Measurements from ENCODE around the gene NEB. TPM values are rescaled to one million over a fixed set of nuclear protein-coding genes. Genes with fewer than 3 reads are reported as not detected.
A peak's percentile ranks its signal among the peaks of the same experiment; 100 is the strongest.
"Not testable (repeated sequence)": the region's sequence is repeated elsewhere in the genome, so short reads cannot be mapped to it uniquely, and the experiment has no call there.

NEB gene
- total RNA-seq, 2 donors from 2014 or later, result 61.1 to 136 TPM

DNA sequence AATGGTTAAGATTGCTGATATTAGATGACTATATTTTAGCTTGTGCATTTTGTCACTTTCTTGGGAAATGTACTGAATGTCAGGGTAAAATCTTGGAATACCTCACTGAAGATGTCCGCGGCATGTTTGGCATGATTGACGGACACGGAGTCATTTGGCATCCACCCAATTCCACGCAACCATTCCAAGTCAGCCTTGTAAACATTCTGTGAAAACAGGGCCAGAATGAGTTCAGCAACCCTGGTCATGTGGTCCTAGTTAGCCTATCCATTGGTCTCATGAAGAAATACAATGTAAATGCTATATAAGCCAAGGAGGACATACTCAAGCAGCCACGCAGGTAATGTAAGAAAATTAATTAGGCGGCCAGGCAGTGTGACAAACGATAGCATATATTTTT lies 165.1 kb downstream of the NEB start:
- Histone ChIP-seq H3K4me1 (no peaks in the 10 kb centered on the region), H3K27ac (peak overlapping the region in 1 of 2 donors; percentile 74), H3K4me3 (no peak overlapping the region), H3K9me3 (no peaks in the 10 kb centered on the region), H3K27me3 (no peaks in the 10 kb centered on the region), H3K36me3 (peaks cover 5% of the 10 kb centered on the region)
- DNase-seq (ENCODE audit: low spot score), result peak; percentile 58
- TF ChIP-seq, protein P1, sequence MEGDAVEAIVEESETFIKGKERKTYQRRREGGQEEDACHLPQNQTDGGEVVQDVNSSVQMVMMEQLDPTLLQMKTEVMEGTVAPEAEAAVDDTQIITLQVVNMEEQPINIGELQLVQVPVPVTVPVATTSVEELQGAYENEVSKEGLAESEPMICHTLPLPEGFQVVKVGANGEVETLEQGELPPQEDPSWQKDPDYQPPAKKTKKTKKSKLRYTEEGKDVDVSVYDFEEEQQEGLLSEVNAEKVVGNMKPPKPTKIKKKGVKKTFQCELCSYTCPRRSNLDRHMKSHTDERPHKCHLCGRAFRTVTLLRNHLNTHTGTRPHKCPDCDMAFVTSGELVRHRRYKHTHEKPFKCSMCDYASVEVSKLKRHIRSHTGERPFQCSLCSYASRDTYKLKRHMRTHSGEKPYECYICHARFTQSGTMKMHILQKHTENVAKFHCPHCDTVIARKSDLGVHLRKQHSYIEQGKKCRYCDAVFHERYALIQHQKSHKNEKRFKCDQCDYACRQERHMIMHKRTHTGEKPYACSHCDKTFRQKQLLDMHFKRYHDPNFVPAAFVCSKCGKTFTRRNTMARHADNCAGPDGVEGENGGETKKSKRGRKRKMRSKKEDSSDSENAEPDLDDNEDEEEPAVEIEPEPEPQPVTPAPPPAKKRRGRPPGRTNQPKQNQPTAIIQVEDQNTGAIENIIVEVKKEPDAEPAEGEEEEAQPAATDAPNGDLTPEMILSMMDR (IDR thresholded peaks at IDR 0.05), result no peak

DNA sequence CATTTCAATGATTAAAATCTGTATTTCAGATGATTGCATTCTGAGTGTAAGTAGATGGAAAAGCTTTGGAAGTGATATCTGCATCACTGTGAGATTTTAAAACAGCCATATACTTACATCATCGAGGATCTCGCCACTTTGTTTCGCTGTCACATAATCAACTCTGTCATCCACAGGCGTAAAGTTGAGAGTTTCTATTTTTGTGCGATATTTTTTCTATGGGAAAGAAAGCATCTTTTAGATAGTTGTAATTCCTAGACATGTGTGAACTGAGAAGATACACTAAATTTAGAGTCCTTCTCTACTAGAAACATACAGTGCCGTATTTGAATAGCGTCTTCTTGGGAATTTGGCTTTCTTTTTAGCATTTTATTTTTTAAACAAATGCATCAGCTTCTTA lies 165.8 kb downstream of the NEB start:
- no peak for DNase-seq (ENCODE audit: low spot score)
- Histone ChIP-seq H3K4me3 (no peak overlapping the region), H3K36me3 (peaks cover 5% of the 10 kb centered on the region), H3K9me3 (no peaks in the 10 kb centered on the region), H3K27ac (peak overlapping the region in 1 of 2 donors; percentile 74), H3K4me1 (no peaks in the 10 kb centered on the region), H3K27me3 (no peaks in the 10 kb centered on the region)
- TF ChIP-seq, protein P1 (IDR thresholded peaks at IDR 0.05), result no peak

DNA sequence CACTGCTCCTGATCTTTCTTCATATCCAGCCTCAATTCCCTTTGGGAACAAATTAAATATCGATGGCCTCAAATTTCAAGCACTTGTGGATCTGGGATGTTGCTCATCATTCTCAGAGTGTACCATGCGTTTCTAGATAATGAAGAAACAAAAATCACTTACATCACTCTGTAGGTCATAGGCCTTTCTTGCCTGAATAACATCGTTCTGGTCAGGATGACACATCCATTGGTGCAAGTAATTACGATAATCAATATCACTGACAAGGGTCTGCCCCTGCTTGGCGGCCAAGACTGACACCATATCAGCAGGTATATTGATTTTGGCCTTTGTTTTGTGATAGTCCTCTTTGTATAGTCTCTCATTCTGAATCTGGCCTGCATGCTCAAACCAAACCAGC lies 167.3 kb downstream of the NEB start:
- TF ChIP-seq, protein P1 (IDR thresholded peaks at IDR 0.05), result no peak
- no peaks in the 10 kb centered on the region for H3K27me3 ChIP-seq
- no peak overlapping the region for H3K27ac ChIP-seq
- H3K4me1 ChIP-seq, result no peaks in the 10 kb centered on the region
- H3K9me3 ChIP-seq, result no peaks in the 10 kb centered on the region
- no peak overlapping the region for H3K4me3 ChIP-seq
- no peak for DNase-seq (ENCODE audit: low spot score)
- peaks cover 5% of the 10 kb centered on the region for H3K36me3 ChIP-seq

DNA sequence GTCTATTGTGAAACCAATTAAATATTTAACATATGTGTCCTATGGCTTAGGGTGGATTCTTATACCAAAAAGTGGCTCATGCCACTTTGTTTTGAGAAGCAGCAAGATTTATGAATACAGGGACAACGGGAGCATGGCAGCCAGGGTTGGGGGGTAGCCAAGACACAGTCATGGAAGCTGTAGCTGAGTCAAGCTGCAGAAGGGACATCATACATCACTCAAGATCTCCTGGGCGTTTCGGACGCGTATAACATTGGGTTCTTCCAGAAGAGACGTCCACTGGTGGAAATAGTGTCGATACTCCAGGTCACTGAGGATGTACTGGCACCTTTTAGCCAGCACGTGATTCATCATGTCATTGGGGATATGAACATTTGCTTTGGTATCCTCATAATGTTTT lies 171.9 kb downstream of the NEB start:
- Histone ChIP-seq H3K36me3 (peaks cover 5% of the 10 kb centered on the region), H3K4me3 (no peak overlapping the region), H3K27me3 (no peaks in the 10 kb centered on the region), H3K4me1 (peaks cover 0 to 8% of the 10 kb centered on the region in 2 donors), H3K9me3 (no peaks in the 10 kb centered on the region), H3K27ac (no peak overlapping the region)
- no peak for DNase-seq (ENCODE audit: low spot score)
- TF ChIP-seq, protein P1 (IDR thresholded peaks at IDR 0.05), result no peak

DNA sequence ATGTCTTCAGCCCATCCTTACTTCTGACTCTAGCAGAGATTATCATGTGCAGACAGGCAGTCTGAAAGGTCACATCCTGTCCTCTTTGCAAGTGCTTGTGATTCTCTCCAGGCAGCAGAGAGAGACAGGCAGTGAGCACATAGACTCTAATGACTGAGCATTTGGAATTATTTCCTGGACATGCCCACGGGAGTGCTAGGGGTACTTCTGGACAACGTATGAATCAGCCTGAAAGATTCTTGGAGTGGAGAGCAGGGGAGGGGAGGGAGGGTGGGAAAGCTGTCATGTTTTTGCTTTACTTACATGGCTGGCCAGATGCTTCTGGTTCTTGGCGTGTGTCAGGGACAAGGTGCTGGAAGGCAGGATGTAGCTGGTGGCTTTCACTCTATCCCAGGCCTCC lies 174.0 kb downstream of the NEB start:
- peak; percentile 58 for DNase-seq (ENCODE audit: low spot score)
- H3K4me1 ChIP-seq, result peaks cover 0 to 8% of the 10 kb centered on the region in 2 donors
- H3K4me3 ChIP-seq, result no peak overlapping the region
- no peaks in the 10 kb centered on the region for H3K9me3 ChIP-seq
- peaks cover 5% of the 10 kb centered on the region for H3K36me3 ChIP-seq
- peak overlapping the region; percentile 64 to 78 for H3K27ac ChIP-seq
- TF ChIP-seq, protein P1 (IDR thresholded peaks at IDR 0.05), result no peak
- no peaks in the 10 kb centered on the region for H3K27me3 ChIP-seq

DNA sequence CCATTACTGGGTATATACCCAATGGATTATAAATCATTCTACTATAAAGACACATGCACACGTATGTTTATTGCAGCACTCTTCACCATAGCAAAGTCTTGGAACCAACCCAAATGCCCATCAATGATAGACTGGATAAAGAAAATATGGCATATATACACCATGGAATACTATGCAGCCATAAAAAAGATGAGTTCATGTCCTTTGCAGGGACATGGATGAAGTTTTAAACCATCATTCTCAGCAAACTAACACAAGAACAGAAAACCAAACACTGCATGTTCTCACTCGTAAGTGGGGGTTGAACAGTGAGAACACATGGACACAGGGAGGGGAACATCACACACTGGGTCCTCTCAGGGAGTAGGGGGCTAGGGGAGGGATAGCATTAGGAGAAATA lies 174.8 kb downstream of the NEB start:
- H3K27ac ChIP-seq, result peak overlapping the region; percentile 64 to 78
- not testable (repeated sequence) for H3K27me3 ChIP-seq; H3K9me3 ChIP-seq; H3K4me1 ChIP-seq; H3K36me3 ChIP-seq; H3K4me3 ChIP-seq; DNase-seq (ENCODE audit: low spot score)

DNA sequence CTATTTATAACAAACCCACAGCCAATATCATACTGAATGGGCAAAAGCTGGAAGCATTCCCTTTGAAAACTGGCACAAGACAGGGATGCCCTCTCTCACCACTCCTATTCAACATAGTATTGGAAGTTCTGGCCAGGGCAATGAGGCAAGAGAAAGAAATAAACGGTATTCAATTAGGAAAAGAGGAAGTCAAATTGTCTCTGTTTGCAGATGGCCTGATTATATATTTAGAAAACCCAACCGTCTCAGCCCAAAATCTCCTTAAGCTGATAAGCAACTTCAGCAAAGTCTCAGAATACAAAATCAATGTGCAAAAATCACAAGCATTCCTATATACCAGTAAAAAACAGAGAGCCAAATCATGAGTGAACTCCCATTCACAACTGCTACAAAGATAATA lies 176.4 kb downstream of the NEB start:
- H3K4me3 ChIP-seq; DNase-seq (ENCODE audit: low spot score); H3K4me1 ChIP-seq; H3K27me3 ChIP-seq; H3K9me3 ChIP-seq: not testable (repeated sequence)
- Histone ChIP-seq H3K36me3 (peaks cover 11% of the 10 kb centered on the region), H3K27ac (peak overlapping the region in 1 of 2 donors; percentile 37)

All from right atrium auricular region (tissue), 2 donors.